Peyer's patch (tissue), 4 donors: ENCODE measurements around the gene STYK1.

Experiments used
- CTCF ChIP-seq, 6 experiments: fragments of 450-650 bp in 4 of 6; fragments of 200-600 bp in 2 of 6; sonication (generic) in 1 of 6; IDR thresholded peaks; one replicate each; pipeline ENCODE4 v1.5.1; 2017 to 2019; ENCODE audit warnings: antibody characterized with exemption in 6 of 6, mild to moderate bottlenecking in 3 of 6, moderate library complexity in 1 of 6
- POLR2A ChIP-seq, 2 donors: fragments of 450-650 bp; IDR thresholded peaks; one replicate each; pipeline ENCODE4 v1.5.1; 2017; ENCODE audit warnings: antibody characterized with exemption in 2 of 2, mild to moderate bottlenecking in 2 of 2, moderate library complexity in 2 of 2

DNA sequence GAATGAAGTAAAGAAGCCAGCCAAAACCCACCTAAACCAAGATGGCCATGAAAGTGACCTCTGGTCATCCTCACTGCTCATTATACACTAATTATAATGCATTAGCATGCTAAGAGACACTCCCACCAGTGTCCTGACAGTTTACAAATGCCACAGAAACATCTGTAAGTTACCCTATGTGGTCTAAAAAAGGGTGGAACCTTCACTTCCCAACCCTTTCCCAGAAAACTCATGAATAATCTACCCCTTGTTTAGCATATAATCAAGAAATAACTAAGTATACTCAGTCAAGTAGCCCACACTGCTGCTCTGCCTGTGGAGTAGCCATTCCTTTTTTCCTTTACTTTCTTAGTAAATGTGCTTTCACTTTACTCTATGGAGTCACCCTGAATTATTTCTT, 19.8 kb downstream of the STYK1 start:
- TF ChIP-seq CTCF (IDR thresholded peaks at IDR 0.05) (no peak), POLR2A (IDR thresholded peaks at IDR 0.05) (no peak)
